ENCODE data around the gene WFS1. TPM values are rescaled to one million over a fixed set of nuclear protein-coding genes. Genes with fewer than 3 reads are reported as not detected.

The WFS1 gene
- total RNA-seq, 6 experiments from 2014 or later = 11.3 to 19.7 (median 15.9) TPM

GRCh38 chr4:6349896-6350603, 80.4 kb downstream of the WFS1 start:
- DNase-seq (no peak), ATAC-seq (no peak)
- no peaks in the 10 kb centered on the region for H3K4me1 ChIP-seq
- no peaks in the 10 kb centered on the region for H3K27me3 ChIP-seq
- intact Hi-C loops (cut with DNase I) = loop anchor here in 1 of 2 donors (10.0 kb wide), 1 partner anchor 195 kb away; no protein-coding TSS in a partner anchor
- no peak overlapping the region for H3K4me3 ChIP-seq
- no peaks in the 10 kb centered on the region for H3K9me3 ChIP-seq
- no peaks in the 10 kb centered on the region for H3K36me3 ChIP-seq
- 63% methylated on average over 12 of the region's 19 CpGs for WGBS (ENCODE audit: insufficient coverage, low coverage, low lambda C conversion rate, missing lambda C conversion rate)
- TF ChIP-seq POLR2A (IDR thresholded peaks at IDR 0.05) (no peak), CTCF (IDR thresholded peaks at IDR 0.05) (no peak)
- no peak overlapping the region for H3K27ac ChIP-seq

GRCh38 chr4:6350646-6351045, 81.0 kb downstream of the WFS1 start:
- Histone ChIP-seq H3K27me3 (no peaks in the 10 kb centered on the region), H3K27ac (no peak overlapping the region)

GRCh38 chr4:6351246-6352000, 81.8 kb downstream of the WFS1 start:
- Histone ChIP-seq H3K4me3 (no peak overlapping the region), H3K36me3 (no peaks in the 10 kb centered on the region), H3K27ac (no peak overlapping the region), H3K27me3 (no peaks in the 10 kb centered on the region), H3K4me1 (no peaks in the 10 kb centered on the region), H3K9me3 (no peaks in the 10 kb centered on the region)
- DNase-seq (no peak), ATAC-seq (no peak)
- intact Hi-C loops (cut with DNase I) = no loop called here
- WGBS (ENCODE audit: insufficient coverage, low coverage, low lambda C conversion rate, missing lambda C conversion rate) = 64% methylated on average over 3 of the region's 22 CpGs
- no peak for TF ChIP-seq POLR2A (IDR thresholded peaks at IDR 0.05)
- TF ChIP-seq CTCF (IDR thresholded peaks at IDR 0.05) = no peak

More at GRCh38 chr4:6350646-6351045, 81.0 kb downstream of the WFS1 start:
- H3K4me1 ChIP-seq = no peaks in the 10 kb centered on the region
- intact Hi-C loops (cut with DNase I) = no loop called here
- no peaks in the 10 kb centered on the region for H3K9me3 ChIP-seq
- no peak for TF ChIP-seq POLR2A (IDR thresholded peaks at IDR 0.05)
- no peak for TF ChIP-seq CTCF (IDR thresholded peaks at IDR 0.05)
- H3K4me3 ChIP-seq = no peak overlapping the region
- 26% methylated on average over 3 of the region's 8 CpGs for WGBS (ENCODE audit: insufficient coverage, low coverage, low lambda C conversion rate, missing lambda C conversion rate)
- ATAC-seq (no peak), DNase-seq (no peak)
- no peaks in the 10 kb centered on the region for H3K36me3 ChIP-seq

GRCh38 chr4:6352031-6352692, 82.5 kb downstream of the WFS1 start:
- TF ChIP-seq CTCF (IDR thresholded peaks at IDR 0.05) (no peak), POLR2A (IDR thresholded peaks at IDR 0.05) (no peak)
- 71% methylated on average over 6 of the region's 13 CpGs for WGBS (ENCODE audit: insufficient coverage, low coverage, low lambda C conversion rate, missing lambda C conversion rate)
- no peaks in the 10 kb centered on the region for H3K27me3 ChIP-seq
- no peak for DNase-seq
- H3K9me3 ChIP-seq = no peaks in the 10 kb centered on the region
- no peak for ATAC-seq
- no peaks in the 10 kb centered on the region for H3K4me1 ChIP-seq
- intact Hi-C loops (cut with DNase I) = no loop called here
- no peak overlapping the region for H3K27ac ChIP-seq
- no peak overlapping the region for H3K4me3 ChIP-seq
- no peaks in the 10 kb centered on the region for H3K36me3 ChIP-seq

Other genes with a start within 250 kb of the WFS1 start
- under 1 TPM in 1 of 6 experiments, not detected in 5; 0.12 TPM for gene JAKMIP1, start 69.3 kb upstream of the WFS1 start, total RNA-seq
- gene PPP2R2C, start 202.8 kb downstream of the WFS1 start, total RNA-seq = under 1 TPM in 2 of 6 experiments, not detected in 4; 0.12 to 0.27 TPM

All from right lobe of liver (tissue), 6 donors.